HL-60 (cell line): Measurements from ENCODE around the gene AHI1.

ENCODE experiments used
- GABPA ChIP-seq: IDR thresholded peaks from 2 replicates; pipeline ENCODE4 v1.6.1; 2012; ENCODE audit warnings: low read depth
- TF ChIP-seq, protein P1 (sequence below): IDR thresholded peaks from one replicate; pipeline ENCODE4 v1.5.1; 2011; ENCODE audit warnings: low read length, control low read depth, inconsistent platforms; ENCODE audit not compliant: insufficient read depth

DNA sequence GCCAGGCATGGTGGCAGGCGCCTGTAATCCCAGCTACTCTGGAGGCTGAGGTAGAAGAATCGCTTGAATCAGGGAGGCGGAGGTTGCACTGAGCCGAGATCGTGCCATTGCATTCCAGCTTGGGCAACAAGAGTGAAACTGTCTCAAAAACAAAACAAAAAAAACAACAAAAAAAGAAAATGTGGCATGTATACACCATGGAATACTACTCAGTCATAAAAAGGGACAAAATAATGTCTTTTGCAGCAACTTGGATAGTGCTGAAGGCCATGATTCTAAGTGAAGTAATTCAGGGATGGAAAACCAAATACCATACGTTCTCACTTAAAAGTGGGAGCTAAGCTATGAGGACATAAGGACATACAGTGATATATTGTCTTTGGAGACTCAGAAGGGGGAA lies 220.1 kb downstream of the AHI1 start:
- no peak for TF ChIP-seq GABPA
- TF ChIP-seq, protein P1, sequence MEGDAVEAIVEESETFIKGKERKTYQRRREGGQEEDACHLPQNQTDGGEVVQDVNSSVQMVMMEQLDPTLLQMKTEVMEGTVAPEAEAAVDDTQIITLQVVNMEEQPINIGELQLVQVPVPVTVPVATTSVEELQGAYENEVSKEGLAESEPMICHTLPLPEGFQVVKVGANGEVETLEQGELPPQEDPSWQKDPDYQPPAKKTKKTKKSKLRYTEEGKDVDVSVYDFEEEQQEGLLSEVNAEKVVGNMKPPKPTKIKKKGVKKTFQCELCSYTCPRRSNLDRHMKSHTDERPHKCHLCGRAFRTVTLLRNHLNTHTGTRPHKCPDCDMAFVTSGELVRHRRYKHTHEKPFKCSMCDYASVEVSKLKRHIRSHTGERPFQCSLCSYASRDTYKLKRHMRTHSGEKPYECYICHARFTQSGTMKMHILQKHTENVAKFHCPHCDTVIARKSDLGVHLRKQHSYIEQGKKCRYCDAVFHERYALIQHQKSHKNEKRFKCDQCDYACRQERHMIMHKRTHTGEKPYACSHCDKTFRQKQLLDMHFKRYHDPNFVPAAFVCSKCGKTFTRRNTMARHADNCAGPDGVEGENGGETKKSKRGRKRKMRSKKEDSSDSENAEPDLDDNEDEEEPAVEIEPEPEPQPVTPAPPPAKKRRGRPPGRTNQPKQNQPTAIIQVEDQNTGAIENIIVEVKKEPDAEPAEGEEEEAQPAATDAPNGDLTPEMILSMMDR, result no peak
